Fibroblast of lung (primary cell): ENCODE data around the gene OR4Q2.

ENCODE experiments used
- EZH2 ChIP-seq: IDR thresholded peaks from 2 replicates; pipeline ENCODE4 v1.5.1; 2012; ENCODE audit warnings: low read length, control low read depth, mild to moderate bottlenecking; ENCODE audit errors: missing control alignments
- TF ChIP-seq, protein P1 (sequence below), 2 donors: IDR thresholded peaks in 1 of 2; conservative IDR thresholded peaks in 1 of 2; 1 replicate in 1 of 2; 2 replicates in 1 of 2; pipeline ENCODE4 v1.5.1; 2011 to 2012; ENCODE audit warnings: low read length in 2 of 2, control low read depth in 1 of 2, inconsistent platforms in 1 of 2, low read depth in 1 of 2, mild to moderate bottlenecking in 1 of 2

DNA sequence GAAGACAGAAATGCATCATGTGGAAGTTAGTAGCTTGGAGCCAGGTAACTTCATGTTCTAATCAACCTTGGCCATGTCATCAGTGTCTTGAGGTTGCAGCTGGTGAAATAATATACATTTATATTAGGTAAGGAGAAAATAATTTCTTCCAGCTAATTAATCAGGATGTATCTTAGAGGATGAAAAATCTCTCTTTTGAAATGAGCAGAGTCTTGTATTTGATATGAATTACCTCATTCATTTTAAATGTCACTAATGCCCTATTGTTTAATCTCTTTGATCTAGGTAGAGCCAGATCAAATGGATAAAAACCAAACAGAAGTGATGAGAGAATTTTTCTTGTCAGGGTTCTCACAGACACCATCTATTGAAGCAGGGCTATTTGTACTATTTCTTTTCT, at the start of gene OR4Q2:
- TF ChIP-seq, protein P1, sequence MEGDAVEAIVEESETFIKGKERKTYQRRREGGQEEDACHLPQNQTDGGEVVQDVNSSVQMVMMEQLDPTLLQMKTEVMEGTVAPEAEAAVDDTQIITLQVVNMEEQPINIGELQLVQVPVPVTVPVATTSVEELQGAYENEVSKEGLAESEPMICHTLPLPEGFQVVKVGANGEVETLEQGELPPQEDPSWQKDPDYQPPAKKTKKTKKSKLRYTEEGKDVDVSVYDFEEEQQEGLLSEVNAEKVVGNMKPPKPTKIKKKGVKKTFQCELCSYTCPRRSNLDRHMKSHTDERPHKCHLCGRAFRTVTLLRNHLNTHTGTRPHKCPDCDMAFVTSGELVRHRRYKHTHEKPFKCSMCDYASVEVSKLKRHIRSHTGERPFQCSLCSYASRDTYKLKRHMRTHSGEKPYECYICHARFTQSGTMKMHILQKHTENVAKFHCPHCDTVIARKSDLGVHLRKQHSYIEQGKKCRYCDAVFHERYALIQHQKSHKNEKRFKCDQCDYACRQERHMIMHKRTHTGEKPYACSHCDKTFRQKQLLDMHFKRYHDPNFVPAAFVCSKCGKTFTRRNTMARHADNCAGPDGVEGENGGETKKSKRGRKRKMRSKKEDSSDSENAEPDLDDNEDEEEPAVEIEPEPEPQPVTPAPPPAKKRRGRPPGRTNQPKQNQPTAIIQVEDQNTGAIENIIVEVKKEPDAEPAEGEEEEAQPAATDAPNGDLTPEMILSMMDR (conservative IDR thresholded peaks at IDR 0.05 in 1 of 2, IDR thresholded peaks at IDR 0.05 in 1 of 2; ENCODE audit: low read depth in 1 of 2, low read length in 2 of 2) = no peak
- no peak for TF ChIP-seq EZH2
